Neural progenitor cell (in vitro differentiated cells): ENCODE data around the gene UPF3A. TPM values are rescaled to one million over a fixed set of nuclear protein-coding genes. Genes with fewer than 3 reads are reported as not detected.

ENCODE experiments used
- DNase-seq: peaks from one replicate; pipeline ENCODE4 v3.0.0-alpha.2; 2016; ENCODE audit warnings: low spot score
- H2AFZ ChIP-seq: fragments of 200-600 bp; sonication (generic); replicated peaks from 2 replicates; pipeline ENCODE4 v1.6.1; 2016; ENCODE audit warnings: antibody characterized with exemption
- H3F3A ChIP-seq: fragments of 200-600 bp; sonication (generic); 2 replicates; pipeline ENCODE4 v1.6.1; 2016; ENCODE audit warnings: antibody characterized with exemption, low read depth
- H3K27ac ChIP-seq: fragments of 200-600 bp; sonication (generic); 2 replicates; pipeline ENCODE4 v1.5.1; 2016; ENCODE audit warnings: mild to moderate bottlenecking
- H3K27me3 ChIP-seq: fragments of 200-600 bp; sonication (generic); 2 replicates; pipeline ENCODE4 v1.6.1; 2016; ENCODE audit warnings: mild to moderate bottlenecking, moderate library complexity
- H3K36me3 ChIP-seq: fragments of 200-600 bp; sonication (generic); 2 replicates; pipeline ENCODE4 v1.5.1; 2016
- H3K4me1 ChIP-seq: fragments of 200-600 bp; sonication (generic); 2 replicates; pipeline ENCODE4 v1.6.1; 2016; ENCODE audit warnings: mixed run types
- H3K4me2 ChIP-seq: fragments of 200-600 bp; sonication (generic); 2 replicates; pipeline ENCODE4 v1.6.1; 2016
- H3K4me3 ChIP-seq: fragments of 200-600 bp; sonication (generic); 2 replicates; pipeline ENCODE4 v1.5.1; 2016
- H3K79me2 ChIP-seq: fragments of 200-600 bp; sonication (generic); 2 replicates; pipeline ENCODE4 v1.6.1; 2016; ENCODE audit warnings: low read depth
- H3K9ac ChIP-seq: fragments of 200-600 bp; sonication (generic); 2 replicates; pipeline ENCODE4 v1.6.1; 2016
- H3K9me3 ChIP-seq: fragments of 200-600 bp; sonication (generic); 2 replicates; pipeline ENCODE4 v1.5.1; 2016; ENCODE audit warnings: low read depth
- H4K20me1 ChIP-seq: fragments of 200-600 bp; sonication (generic); 2 replicates; pipeline ENCODE4 v1.6.1; 2016; ENCODE audit warnings: low read depth
- H3K27ac Mint-ChIP-seq: 3 replicates; pipeline ENCODE4 v1.8.0; 2021; ENCODE audit warnings: mixed read lengths
- H3K27me3 Mint-ChIP-seq: 2 replicates; pipeline ENCODE4 v1.8.0; 2022; ENCODE audit warnings: low read depth, mild to moderate bottlenecking, inconsistent platforms, moderate library complexity, mixed read lengths; ENCODE audit not compliant: insufficient read depth
- H3K36me3 Mint-ChIP-seq: 3 replicates; pipeline ENCODE4 v1.8.0; 2021; ENCODE audit warnings: mixed read lengths
- H3K4me1 Mint-ChIP-seq: 3 replicates; pipeline ENCODE4 v1.8.0; 2021; ENCODE audit warnings: mixed read lengths
- H3K4me3 Mint-ChIP-seq: 3 replicates; pipeline ENCODE4 v1.8.0; 2021; ENCODE audit warnings: mild to moderate bottlenecking, moderate library complexity, mixed read lengths
- H3K9me3 Mint-ChIP-seq: 3 replicates; pipeline ENCODE4 v1.8.0; 2020; ENCODE audit warnings: mixed read lengths
- EZH2 ChIP-seq: fragments of 200-600 bp; sonication (generic); IDR thresholded peaks from 2 replicates; pipeline ENCODE4 v1.6.1; 2017; ENCODE audit warnings: antibody characterized with exemption, mild to moderate bottlenecking, moderate library complexity
- EZH2phosphoT487 ChIP-seq: fragments of 200-600 bp; sonication (generic); IDR thresholded peaks from 2 replicates; pipeline ENCODE4 v1.6.1; 2017; ENCODE audit warnings: antibody characterized with exemption
- total RNA-seq: library from RNA; depleted of rRNA; stranded (reverse); fragments of >200 nt; gene quantifications from 2 replicates; pipeline ENCODE4 v1.2.3, GENCODE V29; 2015; ENCODE audit warnings: low replicate concordance
- TF ChIP-seq, protein P1 (sequence below): fragments of 200-600 bp; sonication (generic); IDR thresholded peaks from 2 replicates; pipeline ENCODE4 v1.5.1; 2017; ENCODE audit warnings: antibody characterized with exemption, mild to moderate bottlenecking

UPF3A gene
- total RNA-seq, 1 donor from 2014 or later: 74.4 TPM

- peaks cover 30% of the 10 kb centered on the region for H3K36me3 Mint-ChIP-seq
- peaks cover 11% of the 10 kb centered on the region for H3K4me1 ChIP-seq
- H3K79me2 ChIP-seq: peaks cover 24% of the 10 kb centered on the region
- peaks cover 3% of the 10 kb centered on the region for H3K27me3 Mint-ChIP-seq
- H3K9ac ChIP-seq: no peak overlapping the region
- H3K4me3 ChIP-seq: no peak overlapping the region
- TF ChIP-seq EZH2phosphoT487 (no peak), EZH2 (no peak)
- TF ChIP-seq, protein P1, sequence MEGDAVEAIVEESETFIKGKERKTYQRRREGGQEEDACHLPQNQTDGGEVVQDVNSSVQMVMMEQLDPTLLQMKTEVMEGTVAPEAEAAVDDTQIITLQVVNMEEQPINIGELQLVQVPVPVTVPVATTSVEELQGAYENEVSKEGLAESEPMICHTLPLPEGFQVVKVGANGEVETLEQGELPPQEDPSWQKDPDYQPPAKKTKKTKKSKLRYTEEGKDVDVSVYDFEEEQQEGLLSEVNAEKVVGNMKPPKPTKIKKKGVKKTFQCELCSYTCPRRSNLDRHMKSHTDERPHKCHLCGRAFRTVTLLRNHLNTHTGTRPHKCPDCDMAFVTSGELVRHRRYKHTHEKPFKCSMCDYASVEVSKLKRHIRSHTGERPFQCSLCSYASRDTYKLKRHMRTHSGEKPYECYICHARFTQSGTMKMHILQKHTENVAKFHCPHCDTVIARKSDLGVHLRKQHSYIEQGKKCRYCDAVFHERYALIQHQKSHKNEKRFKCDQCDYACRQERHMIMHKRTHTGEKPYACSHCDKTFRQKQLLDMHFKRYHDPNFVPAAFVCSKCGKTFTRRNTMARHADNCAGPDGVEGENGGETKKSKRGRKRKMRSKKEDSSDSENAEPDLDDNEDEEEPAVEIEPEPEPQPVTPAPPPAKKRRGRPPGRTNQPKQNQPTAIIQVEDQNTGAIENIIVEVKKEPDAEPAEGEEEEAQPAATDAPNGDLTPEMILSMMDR: no peak
- H4K20me1 ChIP-seq: peaks cover 20% of the 10 kb centered on the region
- no peak overlapping the region for H3K4me2 ChIP-seq
- H2AFZ ChIP-seq: no peak overlapping the region
- peaks cover 20% of the 10 kb centered on the region for H3K36me3 ChIP-seq
- H3K27me3 ChIP-seq: peaks cover 11% of the 10 kb centered on the region
- peaks cover 7% of the 10 kb centered on the region for H3F3A ChIP-seq
- no peaks in the 10 kb centered on the region for H3K9me3 ChIP-seq
- no peaks in the 10 kb centered on the region for H3K9me3 Mint-ChIP-seq
- no peak for DNase-seq
- H3K27ac Mint-ChIP-seq: no peak overlapping the region
- H3K4me1 Mint-ChIP-seq: peaks cover 12% of the 10 kb centered on the region
- H3K27ac ChIP-seq: no peak overlapping the region
- peak overlapping the region; percentile 3 for H3K4me3 Mint-ChIP-seq
Measured at GRCh38 chr13:114237415-114238112, 43.8 kb upstream of the UPF3A start.

DNA sequence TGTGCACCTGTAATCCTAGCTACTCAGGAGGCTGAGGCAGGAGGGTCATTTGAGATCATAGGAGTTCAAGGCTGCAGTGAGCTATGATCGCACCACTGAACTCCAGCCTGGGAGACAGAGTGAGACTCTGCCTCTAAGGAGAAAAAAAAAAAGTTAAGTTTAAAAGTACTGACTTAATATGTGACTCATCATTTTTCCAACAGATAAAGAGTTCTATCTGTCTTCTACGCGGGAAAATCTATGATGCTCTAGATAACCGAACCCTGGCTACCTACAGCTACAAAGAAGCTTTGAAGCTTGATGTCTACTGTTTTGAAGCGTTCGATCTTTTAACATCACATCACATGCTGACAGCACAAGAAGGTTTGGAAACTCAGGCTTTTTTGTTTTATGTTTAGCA is 39.5 kb upstream of the UPF3A start:
- Histone ChIP-seq H3K27ac (no peak overlapping the region), H4K20me1 (peaks cover 4% of the 10 kb centered on the region), H3F3A (no peaks in the 10 kb centered on the region), H3K4me1 (no peaks in the 10 kb centered on the region), H3K79me2 (peaks cover 3% of the 10 kb centered on the region), H3K36me3 (peaks cover 50% of the 10 kb centered on the region), H3K9me3 (no peaks in the 10 kb centered on the region), H3K9ac (no peak overlapping the region), H3K4me2 (no peak overlapping the region), H3K27me3 (no peaks in the 10 kb centered on the region), H3K4me3 (no peak overlapping the region), H2AFZ (no peak overlapping the region)
- H3K27ac Mint-ChIP-seq: no peak overlapping the region
- peaks cover 51% of the 10 kb centered on the region for H3K36me3 Mint-ChIP-seq
- no peak for DNase-seq
- no peaks in the 10 kb centered on the region for H3K4me1 Mint-ChIP-seq
- H3K27me3 Mint-ChIP-seq: no peaks in the 10 kb centered on the region
- no peaks in the 10 kb centered on the region for H3K9me3 Mint-ChIP-seq
- H3K4me3 Mint-ChIP-seq: no peak overlapping the region
- TF ChIP-seq EZH2phosphoT487 (no peak), EZH2 (no peak)
- TF ChIP-seq, protein P1: no peak

DNA sequence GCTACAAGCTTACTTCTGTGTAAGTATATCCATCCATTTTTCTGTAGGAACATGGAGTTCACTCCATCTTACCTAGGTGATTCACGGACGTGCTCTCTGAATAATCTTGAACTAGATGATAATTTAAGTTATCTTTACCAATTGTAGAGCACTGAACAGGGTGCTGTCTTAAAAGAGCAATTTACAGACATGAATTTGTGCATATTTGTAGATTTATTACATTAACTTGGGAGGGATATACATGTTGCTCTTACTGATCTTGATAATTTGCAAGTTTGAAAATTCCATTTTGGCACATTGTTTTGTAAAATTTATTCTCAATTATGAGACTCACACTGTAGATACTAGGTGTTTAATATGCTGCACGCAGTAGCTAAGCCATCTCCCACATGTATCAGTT is 37.4 kb upstream of the UPF3A start:
- no peak for DNase-seq
- Histone ChIP-seq H3K27ac (no peak overlapping the region), H3F3A (no peaks in the 10 kb centered on the region), H3K36me3 (peaks cover 54% of the 10 kb centered on the region), H3K27me3 (no peaks in the 10 kb centered on the region), H4K20me1 (peaks cover 2% of the 10 kb centered on the region), H3K79me2 (no peaks in the 10 kb centered on the region), H3K4me3 (no peak overlapping the region), H2AFZ (no peak overlapping the region), H3K4me2 (no peak overlapping the region), H3K4me1 (no peaks in the 10 kb centered on the region), H3K9ac (no peak overlapping the region), H3K9me3 (no peaks in the 10 kb centered on the region)
- Mint-ChIP-seq H3K27ac (no peak overlapping the region), H3K36me3 (peaks cover 55% of the 10 kb centered on the region), H3K27me3 (no peaks in the 10 kb centered on the region), H3K4me1 (no peaks in the 10 kb centered on the region), H3K9me3 (no peaks in the 10 kb centered on the region), H3K4me3 (no peak overlapping the region)
- no peak for TF ChIP-seq EZH2phosphoT487
- TF ChIP-seq, protein P1: no peak
- no peak for TF ChIP-seq EZH2
